Measurements from ENCODE around the gene GPR141. TPM values are rescaled to one million over a fixed set of nuclear protein-coding genes. Genes with fewer than 3 reads are reported as not detected.

The GPR141 gene
- total and polyA plus RNA-seq, 12 donors = 0.17 to 2.2 (median 0.91) TPM; not detected in 3

DNA sequence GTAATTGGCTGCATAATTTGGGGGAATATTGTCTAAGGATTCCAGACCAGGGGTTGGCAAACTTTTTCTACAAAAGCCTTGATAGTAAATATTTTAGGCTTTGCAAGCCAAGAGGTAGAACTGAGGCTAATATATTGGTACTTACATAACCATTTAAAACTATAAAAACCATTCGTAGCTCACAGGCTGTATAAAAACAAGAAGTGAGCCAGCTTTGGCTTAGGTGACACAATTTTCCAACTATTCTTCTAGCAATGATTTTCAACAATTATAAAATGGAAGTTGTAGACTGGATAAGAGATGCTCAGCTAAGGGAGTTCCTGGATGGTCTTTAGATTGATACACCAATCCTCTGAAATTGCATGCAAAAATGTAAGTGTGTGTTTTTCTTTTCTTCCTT, 1.4 kb downstream of the GPR141 start:
- Histone ChIP-seq H3K27ac (no peak overlapping the region), H3K9me3 (replicated peaks in 1 of 3) (no peaks in the 10 kb centered on the region), H3K36me3 (replicated peaks in 1 of 2) (no peaks in the 10 kb centered on the region), H3K4me1 (replicated peaks in 1 of 2) (no peaks in the 10 kb centered on the region), H3K27me3 (no peaks in the 10 kb centered on the region), H3K4me3 (no peak overlapping the region)
- intact Hi-C loops (cut with DNase I) = no loop called here
- 40 to 73% (median 61%) methylated on average over 1 of the region's 1 CpG for WGBS, 4 donors
- TF ChIP-seq CTCF (IDR thresholded peaks at IDR 0.05) (no peak), POLR2A (IDR thresholded peaks at IDR 0.05) (no peak)
- no peak for DNase-seq

GRCh38 chr7:37686556-37687345, 3.2 kb downstream of the GPR141 start:
- DNase-seq = no peak
- Histone ChIP-seq H3K4me1 (replicated peaks in 1 of 2) (no peaks in the 10 kb centered on the region), H3K27ac (no peak overlapping the region), H3K27me3 (no peaks in the 10 kb centered on the region), H3K4me3 (no peak overlapping the region), H3K36me3 (replicated peaks in 1 of 2) (no peaks in the 10 kb centered on the region), H3K9me3 (replicated peaks in 1 of 3) (no peaks in the 10 kb centered on the region)
- TF ChIP-seq POLR2A (IDR thresholded peaks at IDR 0.05) (no peak), CTCF (IDR thresholded peaks at IDR 0.05) (no peak)
- 69 to 71% (median 71%) methylated on average over 4 of the region's 4 CpGs for WGBS, 4 donors
- intact Hi-C loops (cut with DNase I) = no loop called here

GRCh38 chr7:37690206-37690605, 6.6 kb downstream of the GPR141 start:
- Histone ChIP-seq H3K36me3 (replicated peaks in 1 of 2) (no peaks in the 10 kb centered on the region), H3K9me3 (replicated peaks in 1 of 3) (no peaks in the 10 kb centered on the region), H3K4me3 (no peak overlapping the region), H3K27me3 (no peaks in the 10 kb centered on the region), H3K27ac (no peak overlapping the region), H3K4me1 (replicated peaks in 1 of 2) (no peaks in the 10 kb centered on the region)
- peak in 1 of 7 donors; percentile 8 for DNase-seq
- WGBS, 4 donors = 65 to 79% (median 76%) methylated on average over 11 of the region's 11 CpGs
- TF ChIP-seq CTCF (IDR thresholded peaks at IDR 0.05) = no peak
- intact Hi-C loops (cut with DNase I) = no loop called here

DNA sequence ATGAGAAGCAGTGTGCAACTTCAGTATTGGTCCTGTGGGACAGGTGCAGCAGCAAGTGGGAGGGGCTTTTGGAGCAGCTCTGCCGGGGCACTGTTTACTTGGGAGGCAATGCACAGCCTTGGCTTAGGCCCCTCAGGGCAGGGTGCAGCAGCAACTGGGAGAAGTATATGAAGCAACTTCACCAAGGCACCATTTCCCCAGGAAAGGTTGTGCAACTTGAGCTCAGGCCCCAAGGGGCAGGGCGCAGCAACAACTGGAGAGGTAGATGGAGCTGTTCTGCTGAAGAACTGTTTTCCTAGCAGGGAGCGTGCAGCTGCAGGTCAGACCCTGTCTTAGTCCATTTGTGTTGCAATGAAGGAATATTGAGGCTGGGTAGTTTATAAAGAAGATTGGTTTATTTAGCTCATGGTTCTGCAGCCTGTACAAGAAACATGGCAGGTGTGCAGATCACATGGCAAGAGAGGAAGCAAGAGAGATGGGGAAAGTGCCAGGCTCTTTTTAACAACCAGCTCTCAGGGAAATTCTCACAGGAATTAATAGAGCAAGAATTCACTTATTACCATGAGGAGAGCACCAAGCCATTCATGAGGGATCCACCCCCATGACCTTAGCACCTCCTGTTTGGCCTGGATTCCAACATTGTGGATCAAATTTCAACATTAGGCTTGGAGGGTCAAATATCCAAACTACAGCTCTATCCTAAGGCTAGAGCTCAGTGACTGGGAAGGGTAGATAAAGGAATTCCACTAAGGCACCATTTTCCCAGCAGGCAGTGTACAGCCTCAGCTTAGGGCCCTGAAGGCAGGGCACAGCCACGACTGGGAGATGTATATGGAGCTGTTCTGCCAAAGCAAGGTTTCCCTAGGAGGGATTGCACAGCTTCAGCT, 10.9 kb downstream of the GPR141 start:
- WGBS, 4 donors = 62 to 81% (median 65%) methylated on average over 4 of the region's 4 CpGs
- no peaks in the 10 kb centered on the region for H3K27me3 ChIP-seq
- no peaks in the 10 kb centered on the region for H3K9me3 ChIP-seq (replicated peaks in 1 of 3)
- intact Hi-C loops (cut with DNase I) = no loop called here
- TF ChIP-seq POLR2A (IDR thresholded peaks at IDR 0.05) (no peak), CTCF (IDR thresholded peaks at IDR 0.05) (no peak)
- DNase-seq = peak in 2 of 7 donors; percentile 10 to 20
- no peaks in the 10 kb centered on the region for H3K36me3 ChIP-seq (replicated peaks in 1 of 2)
- H3K4me1 ChIP-seq (replicated peaks in 1 of 2) = no peaks in the 10 kb centered on the region
- no peak overlapping the region for H3K27ac ChIP-seq
- no peak overlapping the region for H3K4me3 ChIP-seq

All from adrenal gland (tissue), 12 donors.